ENCODE data around the gene SETBP1. TPM values are rescaled to one million over a fixed set of nuclear protein-coding genes. Genes with fewer than 3 reads are reported as not detected.

Gene SETBP1
- total and polyA plus RNA-seq, 9 of the 15 experiments (the other 6 are each of a cell fraction or from before 2014, with no cell fraction given) = under 0.01 to 0.13 (median 0.04) TPM

- TF ChIP-seq MAZ (CRISPR knock-in tag; conservative IDR thresholded peaks at IDR 0.05 in 1 of 2, IDR thresholded peaks at IDR 0.05 in 1 of 2) (no peak), ZNF347 (CRISPR knock-in tag; IDR thresholded peaks at IDR 0.05; ENCODE audit: low read depth) (no peak), TCFL5 (CRISPR knock-in tag; conservative IDR thresholded peaks at IDR 0.05) (no peak), SREBF1 (IDR thresholded peaks at IDR 0.05; ENCODE audit: borderline replicate concordance, low read depth, low read length) (no peak), HOXB6 (CRISPR knock-in tag; IDR thresholded peaks at IDR 0.05; ENCODE audit: borderline replicate concordance) (no peak), KAT8 (IDR thresholded peaks at IDR 0.05; ENCODE audit: low read depth) (no peak), PTBP1 (IDR thresholded peaks at IDR 0.05; ENCODE audit: low read depth, low read length) (no peak), ZFP36 (IDR thresholded peaks at IDR 0.05; ENCODE audit: low read depth, low read length, partially characterized antibody) (no peak)
Observed at GRCh38 chr18:44743631-44744030, 62.9 kb downstream of the SETBP1 start (continued).

DNA sequence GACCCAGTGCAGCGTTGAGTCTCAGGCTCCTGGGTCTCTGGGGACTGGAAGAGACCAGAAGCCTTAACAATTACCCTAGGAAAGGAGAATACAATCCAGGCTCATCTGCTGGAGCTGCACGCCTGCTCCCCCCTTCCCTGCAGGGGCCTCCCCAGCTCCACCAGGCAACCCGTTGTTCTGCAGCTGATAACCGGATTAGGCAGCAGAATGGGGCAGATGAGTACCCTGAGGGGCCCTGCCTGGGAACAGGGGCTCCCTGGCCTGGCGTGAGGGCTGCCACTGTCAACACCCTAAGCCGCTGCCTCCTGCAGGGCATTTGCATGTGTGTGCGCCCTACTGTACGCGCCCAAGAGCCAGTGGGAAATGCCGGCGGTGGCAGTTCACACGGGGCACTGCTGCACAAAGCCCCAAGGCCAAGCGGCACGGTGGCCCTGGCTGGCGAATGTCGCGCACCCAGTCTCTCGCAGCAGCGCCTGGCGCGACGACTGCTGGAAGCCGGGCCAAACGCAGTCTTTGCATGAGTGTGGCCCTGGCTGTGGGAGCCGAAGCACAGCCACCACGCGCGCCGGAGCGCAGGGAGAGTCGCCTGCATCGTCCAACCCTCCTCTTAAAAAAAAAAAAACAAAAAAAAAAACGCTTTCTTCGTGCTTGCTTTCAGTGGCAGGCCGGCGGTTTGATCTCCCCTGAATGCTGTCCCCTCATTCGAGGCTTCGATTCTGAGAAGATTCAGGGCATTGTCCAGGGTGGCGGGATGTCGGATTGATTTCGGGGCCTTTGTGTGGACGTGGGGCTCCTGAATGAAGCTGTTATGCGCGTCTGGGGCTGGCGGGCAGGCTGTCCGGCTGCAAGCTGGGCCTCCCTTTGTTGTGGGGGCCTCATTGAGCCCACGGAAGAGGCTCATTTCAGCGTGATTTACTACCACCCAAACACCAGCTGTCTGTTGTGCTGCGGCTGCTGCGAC is 63.8 kb downstream of the SETBP1 start:
- H3K4me2 ChIP-seq (ENCODE audit: insufficient read depth, low read length) = peak overlapping the region; percentile 14; the same call in 1 of the 2 replicates
- peaks cover 2 to 27% of the 10 kb centered on the region in 2 experiments; a peak in 3 of 5 replicates for H3K27me3 ChIP-seq (ENCODE audit: control insufficient read depth in 2 of 2, insufficient read depth in 2 of 2, low read length in 2 of 2)
- no peaks in the 10 kb centered on the region for H3K9me3 ChIP-seq (replicated peaks; ENCODE audit: control insufficient read depth, insufficient read depth, low read depth, low read length)
- in situ Hi-C loops (cut with MboI) (no loop called here), intact Hi-C loops (cut with micrococcal nuclease) (no loop called here)
- DNase-seq (ENCODE audit: extremely low read depth in 1 of 4, low spot score in 3 of 4) (peak in 3 of 4 experiments; percentile 12 to 14 (median 14)), ATAC-seq (peak; percentile 73), FAIRE-seq (no peak)
- no peak overlapping the region for H3K27ac ChIP-seq (ENCODE audit: extremely low read depth, low read depth, low read length)
- peaks cover 4 to 15% of the 10 kb centered on the region in 2 experiments; a peak in 4 of 5 replicates for H3K4me1 ChIP-seq (replicated peaks in 1 of 2; ENCODE audit: control insufficient read depth in 2 of 2, insufficient read depth in 2 of 2, low read length in 2 of 2)
- 5% methylated on average over 29 of the region's 50 CpGs for WGBS (ENCODE audit: insufficient coverage, low coverage, missing lambda C conversion rate)
- no peak overlapping the region for H3K9ac ChIP-seq (ENCODE audit: insufficient read depth in 1 of 2, low read depth in 2 of 2, low read length in 2 of 2)
- CTCF ChIA-PET (ENCODE audit: low intra/inter-chr PET ratio) = no interaction called here
- no peak overlapping the region for H2AFZ ChIP-seq (ENCODE audit: low read depth, low read length)
- no TSS peak for BruUV-seq (replicated peaks)
- no peaks in the 10 kb centered on the region for H3K9me1 ChIP-seq (ENCODE audit: control insufficient read depth, insufficient read depth, low read length)
- no peaks in the 10 kb centered on the region for H4K20me1 ChIP-seq (replicated peaks; ENCODE audit: control insufficient read depth, insufficient read depth, low read length)
- no peaks in the 10 kb centered on the region for H3K36me3 ChIP-seq (ENCODE audit: control insufficient read depth, insufficient read depth, low read length)
- H3K79me2 ChIP-seq (ENCODE audit: control insufficient read depth, insufficient read depth, low read length) = no peaks in the 10 kb centered on the region
- POLR2A ChIA-PET = interaction anchor here (0.6 kb wide), 1 partner anchor 26 kb away, joined by 3 read pairs; no protein-coding TSS in a partner anchor
- H3K4me3 ChIP-seq = no peak overlapping the region
- no peak for TF ChIP-seq HMGN3 (IDR thresholded peaks at IDR 0.05; ENCODE audit: borderline replicate concordance, extremely low read depth, insufficient read length, low read depth, low read length)
- TF ChIP-seq ZNF407 (IDR thresholded peaks at IDR 0.05; ENCODE audit: low read depth) = no peak
- TF ChIP-seq NCOA6 (IDR thresholded peaks at IDR 0.05) = no peak
- TF ChIP-seq MAZ (CRISPR knock-in tag; conservative IDR thresholded peaks at IDR 0.05 in 1 of 2, IDR thresholded peaks at IDR 0.05 in 1 of 2) = no peak
